GM19372 (cell line): ENCODE results near the gene POTEH.
"Not testable (repeated sequence)": the region's sequence is repeated elsewhere in the genome, so short reads cannot be mapped to it uniquely, and the experiment has no call there.

Experiments
- ATAC-seq: cut with Tn5 transposase; IDR thresholded peaks from one replicate; pipeline ENCODE4 v1.9.1; 2021; ENCODE audit warnings: mild to moderate bottlenecking, low read depth, moderate library complexity; ENCODE audit not compliant: unreplicated experiment

The POTEH gene

GRCh38 chr22:15731023-15731422 lies 41.2 kb downstream of the POTEH start:
- ATAC-seq, result not testable (repeated sequence)

GRCh38 chr22:15734411-15734810 lies 44.6 kb downstream of the POTEH start:
- ATAC-seq, result not testable (repeated sequence)

GRCh38 chr22:15738157-15738908 lies 48.5 kb downstream of the POTEH start:
- not testable (repeated sequence) for ATAC-seq

- not testable (repeated sequence) for ATAC-seq
These were observed 49.1 kb downstream of the POTEH start for GRCh38 chr22:15738909-15739391.

- not testable (repeated sequence) for ATAC-seq
These were observed 58.0 kb downstream of the POTEH start for GRCh38 chr22:15747636-15748323.

GRCh38 chr22:15749181-15749970 lies 59.5 kb downstream of the POTEH start:
- ATAC-seq, result not testable (repeated sequence)

- not testable (repeated sequence) for ATAC-seq
These were observed 69.7 kb downstream of the POTEH start for GRCh38 chr22:15759443-15760097.

- not testable (repeated sequence) for ATAC-seq
These were observed 70.7 kb downstream of the POTEH start for GRCh38 chr22:15760388-15761150.

- not testable (repeated sequence) for ATAC-seq
These were observed 71.4 kb downstream of the POTEH start for GRCh38 chr22:15761151-15761777.

GRCh38 chr22:15763559-15763958 lies 73.7 kb downstream of the POTEH start:
- not testable (repeated sequence) for ATAC-seq
